GM10847 (cell line): ENCODE data around the gene LDLRAD4.

Source experiments
- POLR2A ChIP-seq: IDR thresholded peaks from 2 replicates; pipeline ENCODE4 v1.6.1; 2011; ENCODE audit not compliant: insufficient read length; ENCODE audit errors: extremely low read depth

Gene LDLRAD4

GRCh38 chr18:13235981-13236380 is 17.4 kb downstream of the LDLRAD4 start:
- TF ChIP-seq POLR2A: no peak

GRCh38 chr18:13236411-13236810 is 17.9 kb downstream of the LDLRAD4 start:
- no peak for TF ChIP-seq POLR2A

GRCh38 chr18:13237073-13237472 is 18.5 kb downstream of the LDLRAD4 start:
- no peak for TF ChIP-seq POLR2A

- no peak for TF ChIP-seq POLR2A
Observed at GRCh38 chr18:13237641-13238040, 19.1 kb downstream of the LDLRAD4 start.

- no peak for TF ChIP-seq POLR2A
Observed at GRCh38 chr18:13239171-13239956, 20.8 kb downstream of the LDLRAD4 start.

GRCh38 chr18:13240060-13240725 is 21.6 kb downstream of the LDLRAD4 start:
- TF ChIP-seq POLR2A: no peak

- no peak for TF ChIP-seq POLR2A
Observed at GRCh38 chr18:13241083-13241892, 22.7 kb downstream of the LDLRAD4 start.

- no peak for TF ChIP-seq POLR2A
Observed at GRCh38 chr18:13241893-13242175, 23.3 kb downstream of the LDLRAD4 start.

GRCh38 chr18:13242797-13243196 is 24.2 kb downstream of the LDLRAD4 start:
- no peak for TF ChIP-seq POLR2A

- no peak for TF ChIP-seq POLR2A
Observed at GRCh38 chr18:13243363-13243762, 24.8 kb downstream of the LDLRAD4 start.

- TF ChIP-seq POLR2A: no peak
Observed at GRCh38 chr18:13244135-13244534, 25.6 kb downstream of the LDLRAD4 start.

GRCh38 chr18:13245481-13246000 is 27.0 kb downstream of the LDLRAD4 start:
- TF ChIP-seq POLR2A: no peak

GRCh38 chr18:13246121-13246520 is 27.6 kb downstream of the LDLRAD4 start:
- no peak for TF ChIP-seq POLR2A

- no peak for TF ChIP-seq POLR2A
Observed at GRCh38 chr18:13246591-13246990, 28.0 kb downstream of the LDLRAD4 start.

GRCh38 chr18:13247506-13247905 is 28.9 kb downstream of the LDLRAD4 start:
- TF ChIP-seq POLR2A: no peak
